ENCODE measurements around the gene ASTL.
A peak's percentile ranks its signal among the peaks of the same experiment; 100 is the strongest.

Gene ASTL

GRCh38 chr2:96143848-96144480 is 5.7 kb upstream of the ASTL start:
- H3K4me3 ChIP-seq (ENCODE audit: low read depth, low read length) = peak overlapping the region; percentile 95
- TF ChIP-seq CTCF (IDR thresholded peaks at IDR 0.05; ENCODE audit: borderline replicate concordance, insufficient read depth, low read depth, low read length) = peak; percentile 63

- no peak for TF ChIP-seq CTCF (IDR thresholded peaks at IDR 0.05; ENCODE audit: borderline replicate concordance, insufficient read depth, low read depth, low read length)
- H3K4me3 ChIP-seq (ENCODE audit: low read depth, low read length) = peak overlapping the region; percentile 95
Observed at GRCh38 chr2:96143231-96143847, 5.0 kb upstream of the ASTL start.

GRCh38 chr2:96142217-96143113 is 4.2 kb upstream of the ASTL start:
- peak; percentile 85 for TF ChIP-seq CTCF (IDR thresholded peaks at IDR 0.05; ENCODE audit: borderline replicate concordance, insufficient read depth, low read depth, low read length)
- peak overlapping the region; percentile 95 for H3K4me3 ChIP-seq (ENCODE audit: low read depth, low read length)

- H3K4me3 ChIP-seq (ENCODE audit: low read depth, low read length) = peak overlapping the region; percentile 95
Observed at GRCh38 chr2:96141624-96141967, 3.3 kb upstream of the ASTL start.

GRCh38 chr2:96140941-96141623 is 2.8 kb upstream of the ASTL start:
- no peak overlapping the region for H3K4me3 ChIP-seq (ENCODE audit: low read depth, low read length)
- no peak for TF ChIP-seq CTCF (IDR thresholded peaks at IDR 0.05; ENCODE audit: borderline replicate concordance, insufficient read depth, low read depth, low read length)

GRCh38 chr2:96139181-96139758 is 968 bp upstream of the ASTL start:
- no peak for TF ChIP-seq CTCF (IDR thresholded peaks at IDR 0.05; ENCODE audit: borderline replicate concordance, insufficient read depth, low read depth, low read length)
- H3K4me3 ChIP-seq (ENCODE audit: low read depth, low read length) = no peak overlapping the region
